GM21717 (cell line): Measurements from ENCODE around the gene CTNND1.
"Not testable (repeated sequence)": the region's sequence is repeated elsewhere in the genome, so short reads cannot be mapped to it uniquely, and the experiment has no call there.

Source experiments
- ATAC-seq: cut with Tn5 transposase; IDR thresholded peaks from one replicate; pipeline ENCODE4 v1.9.1; 2021; ENCODE audit warnings: mild to moderate bottlenecking, moderate library complexity; ENCODE audit not compliant: unreplicated experiment

The CTNND1 gene, protein sequence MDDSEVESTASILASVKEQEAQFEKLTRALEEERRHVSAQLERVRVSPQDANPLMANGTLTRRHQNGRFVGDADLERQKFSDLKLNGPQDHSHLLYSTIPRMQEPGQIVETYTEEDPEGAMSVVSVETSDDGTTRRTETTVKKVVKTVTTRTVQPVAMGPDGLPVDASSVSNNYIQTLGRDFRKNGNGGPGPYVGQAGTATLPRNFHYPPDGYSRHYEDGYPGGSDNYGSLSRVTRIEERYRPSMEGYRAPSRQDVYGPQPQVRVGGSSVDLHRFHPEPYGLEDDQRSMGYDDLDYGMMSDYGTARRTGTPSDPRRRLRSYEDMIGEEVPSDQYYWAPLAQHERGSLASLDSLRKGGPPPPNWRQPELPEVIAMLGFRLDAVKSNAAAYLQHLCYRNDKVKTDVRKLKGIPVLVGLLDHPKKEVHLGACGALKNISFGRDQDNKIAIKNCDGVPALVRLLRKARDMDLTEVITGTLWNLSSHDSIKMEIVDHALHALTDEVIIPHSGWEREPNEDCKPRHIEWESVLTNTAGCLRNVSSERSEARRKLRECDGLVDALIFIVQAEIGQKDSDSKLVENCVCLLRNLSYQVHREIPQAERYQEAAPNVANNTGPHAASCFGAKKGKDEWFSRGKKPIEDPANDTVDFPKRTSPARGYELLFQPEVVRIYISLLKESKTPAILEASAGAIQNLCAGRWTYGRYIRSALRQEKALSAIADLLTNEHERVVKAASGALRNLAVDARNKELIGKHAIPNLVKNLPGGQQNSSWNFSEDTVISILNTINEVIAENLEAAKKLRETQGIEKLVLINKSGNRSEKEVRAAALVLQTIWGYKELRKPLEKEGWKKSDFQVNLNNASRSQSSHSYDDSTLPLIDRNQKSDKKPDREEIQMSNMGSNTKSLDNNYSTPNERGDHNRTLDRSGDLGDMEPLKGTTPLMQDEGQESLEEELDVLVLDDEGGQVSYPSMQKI

GRCh38 chr11:57761301-57762234 lies at the start of gene CTNND1:
Gene CTNND1, plus strand, starts transcription at chr11:57761802. Its CDS starts 29,677 bp downstream, at chr11:57791479.
- ATAC-seq: peak; percentile 95

GRCh38 chr11:57712256-57713150 lies 49.1 kb upstream of the CTNND1 start, which contains the start of gene TMX2:
Gene TMX2, plus strand, starts transcription at chr11:57712593. Its CDS starts 26 bp downstream, at chr11:57712619.
- ATAC-seq: peak; percentile 96

- no peak for ATAC-seq
These were observed 47.8 kb upstream of the CTNND1 start for GRCh38 chr11:57713835-57714234.

GRCh38 chr11:57716726-57717125 lies 44.9 kb upstream of the CTNND1 start:
- not testable (repeated sequence) for ATAC-seq

- no peak for ATAC-seq
These were observed 34.4 kb upstream of the CTNND1 start for GRCh38 chr11:57727185-57727584.

DNA sequence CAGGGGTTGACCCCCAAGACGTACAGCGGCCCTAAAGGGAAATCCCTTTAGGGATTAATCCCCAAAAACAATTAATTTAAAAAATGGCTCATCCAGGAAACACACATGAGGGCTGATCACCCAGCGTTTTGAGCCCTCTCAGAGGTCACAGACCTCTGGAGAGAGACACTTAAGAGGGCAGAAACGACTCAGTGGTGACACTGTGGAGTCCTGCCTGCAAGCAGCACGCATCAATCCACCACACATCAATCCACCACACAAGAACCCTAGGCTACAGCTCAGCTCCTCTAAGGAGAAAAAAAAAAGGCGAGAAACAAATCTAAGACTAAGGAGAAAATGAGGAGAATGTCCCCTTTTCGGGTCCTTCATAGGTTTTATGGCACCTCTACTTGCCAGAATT lies 32.8 kb upstream of the CTNND1 start:
- ATAC-seq: no peak

GRCh38 chr11:57729479-57729878 lies 32.1 kb upstream of the CTNND1 start:
- no peak for ATAC-seq

DNA sequence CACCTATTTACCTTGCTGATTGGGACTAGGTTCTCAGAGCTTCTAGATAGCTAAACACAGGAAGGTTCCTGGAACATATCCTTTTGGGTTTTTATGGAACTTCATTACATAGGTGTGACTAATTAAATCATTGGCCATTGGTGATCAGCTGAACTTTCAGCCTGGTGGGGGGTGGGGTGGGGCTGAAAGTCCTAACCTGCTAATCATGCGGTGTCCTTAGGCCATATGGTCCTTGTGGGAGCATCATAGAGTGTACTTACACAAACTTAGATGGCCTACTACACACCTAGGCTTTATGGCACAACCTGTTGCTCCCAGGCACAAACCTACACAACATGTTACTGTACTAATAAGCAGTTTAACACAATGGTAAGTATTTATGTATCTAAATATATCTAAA lies 28.9 kb upstream of the CTNND1 start:
- no peak for ATAC-seq

- ATAC-seq: no peak
These were observed 25.8 kb upstream of the CTNND1 start for GRCh38 chr11:57735619-57736298.

DNA sequence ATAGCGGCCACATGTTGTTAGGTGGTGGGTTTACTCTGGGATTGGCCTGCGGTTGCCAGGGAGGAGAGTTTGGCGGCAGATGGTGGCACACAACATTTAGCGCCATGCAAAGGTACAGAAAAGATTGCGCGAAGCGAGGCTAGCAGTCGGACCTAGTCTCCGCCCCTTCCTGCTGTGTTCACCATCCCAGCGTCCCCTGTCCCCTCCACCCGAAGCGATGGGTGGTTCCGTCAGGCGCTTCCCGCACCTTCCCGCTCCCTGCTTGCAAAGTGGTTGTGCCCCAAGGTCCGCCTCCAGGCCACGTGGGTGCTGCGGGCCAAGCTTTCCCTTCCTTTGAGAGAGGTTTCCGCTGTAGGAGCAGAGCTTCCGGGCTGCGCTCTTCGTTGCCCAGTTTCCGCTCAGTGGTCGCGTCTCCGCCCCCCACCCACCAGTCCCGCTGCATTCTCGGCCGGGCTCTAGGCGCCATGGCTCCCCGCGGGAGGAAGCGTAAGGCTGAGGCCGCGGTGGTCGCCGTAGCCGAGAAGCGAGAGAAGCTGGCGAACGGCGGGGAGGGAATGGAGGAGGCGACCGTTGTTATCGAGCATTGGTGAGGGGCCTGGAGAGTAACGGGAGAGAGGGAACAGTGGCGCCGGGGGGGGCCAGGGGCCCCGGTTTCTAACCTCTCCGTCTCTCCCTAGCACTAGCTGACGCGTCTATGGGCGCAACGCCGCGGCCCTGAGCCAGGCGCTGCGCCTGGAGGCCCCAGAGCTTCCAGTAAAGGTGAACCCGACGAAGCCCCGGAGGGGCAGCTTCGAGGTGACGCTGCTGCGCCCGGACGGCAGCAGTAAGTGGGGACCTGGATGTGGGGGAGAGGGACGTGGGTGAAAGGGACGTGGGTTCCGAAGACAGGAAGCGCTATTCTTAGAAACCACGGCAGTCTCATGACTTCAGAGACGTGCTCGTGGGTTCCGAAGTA lies 20.2 kb upstream of the CTNND1 start, which contains the start of gene SELENOH:
Gene SELENOH (plus strand): TSS at position 360 of the 955 bp plus-strand sequence. CDS start 105 bp downstream, at position 465.
- ATAC-seq: peak; percentile 92

DNA sequence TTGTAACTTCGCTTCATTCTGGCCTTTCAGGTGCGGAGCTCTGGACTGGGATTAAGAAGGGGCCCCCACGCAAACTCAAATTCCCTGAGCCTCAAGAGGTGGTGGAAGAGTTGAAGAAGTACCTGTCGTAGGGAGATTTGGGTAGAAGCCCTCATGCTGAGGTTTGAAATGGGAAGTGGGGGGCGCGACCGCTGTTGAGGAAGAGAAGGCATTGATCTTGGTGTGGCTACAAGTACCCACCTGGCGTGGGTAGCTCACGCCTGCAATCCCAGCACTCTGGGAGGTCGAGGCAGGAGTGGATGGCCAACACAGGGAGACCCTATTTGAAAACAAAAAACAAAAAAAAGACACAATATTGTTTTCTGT lies 19.5 kb upstream of the CTNND1 start:
- no peak for ATAC-seq

GRCh38 chr11:57744357-57744756 lies 17.2 kb upstream of the CTNND1 start:
- no peak for ATAC-seq

- no peak for ATAC-seq
These were observed 16.4 kb upstream of the CTNND1 start for GRCh38 chr11:57745206-57745605.

GRCh38 chr11:57746920-57747319 lies 14.7 kb upstream of the CTNND1 start:
- ATAC-seq: no peak

DNA sequence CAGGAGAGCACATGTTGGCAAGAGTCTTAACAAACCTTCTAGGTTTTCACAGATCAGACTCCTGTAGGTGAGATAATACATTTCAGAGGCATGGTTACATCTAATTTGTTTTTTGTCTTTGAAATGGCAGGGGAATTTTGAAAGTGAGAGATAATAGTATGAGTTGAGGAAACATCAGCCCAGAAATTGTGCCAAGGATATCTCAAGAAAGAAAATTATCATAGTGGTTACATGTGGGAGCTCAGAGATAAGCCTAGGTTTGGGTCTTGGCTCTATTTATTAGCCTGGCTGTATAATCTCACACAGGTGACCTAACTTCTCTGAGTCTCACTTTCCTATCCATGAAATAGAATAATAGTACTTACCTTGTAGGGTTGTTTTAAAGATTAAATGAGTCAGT lies 10.4 kb upstream of the CTNND1 start:
- no peak for ATAC-seq

GRCh38 chr11:57751676-57752253 lies 9.8 kb upstream of the CTNND1 start, which contains the start of gene BTBD18:
Gene BTBD18, minus strand, starts transcription at chr11:57751819. Its CDS starts 631 bp downstream, at chr11:57751188.
- no peak for ATAC-seq

DNA sequence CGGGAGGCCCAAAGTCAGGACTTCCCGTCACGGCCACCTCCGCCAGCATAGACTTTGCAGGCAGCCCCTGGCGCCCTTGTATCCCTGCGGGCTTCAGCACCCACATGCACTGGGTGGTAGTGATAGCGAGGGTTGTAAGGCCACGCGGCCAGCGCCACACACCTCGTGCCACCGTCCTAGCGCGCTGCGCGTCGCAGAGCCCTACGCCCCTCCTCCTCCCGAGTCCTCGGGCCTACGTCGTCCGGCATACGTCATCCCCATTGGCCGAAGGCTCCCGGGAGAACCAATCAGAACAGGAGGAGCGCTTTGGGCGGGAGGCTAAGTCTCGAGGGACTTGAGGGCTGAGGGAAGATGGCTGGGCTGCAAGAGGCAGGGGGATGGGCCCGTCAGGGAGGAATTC lies 8.6 kb upstream of the CTNND1 start:
- no peak for ATAC-seq
